Right atrium auricular region (tissue), 2 donors: ENCODE measurements around the gene METTL6. TPM values are rescaled to one million over a fixed set of nuclear protein-coding genes. Genes with fewer than 3 reads are reported as not detected.
"Not testable (repeated sequence)": the region's sequence is repeated elsewhere in the genome, so short reads cannot be mapped to it uniquely, and the experiment has no call there.

Experiments
- DNase-seq: peaks from one replicate; pipeline ENCODE4 v3.0.0-alpha.2; 2019; ENCODE audit warnings: low spot score
- H3K27ac ChIP-seq, 2 donors: fragments of 200-600 bp; sonication (generic); 1 replicate in 1 of 2; 2 replicates in 1 of 2; pipeline ENCODE4 v1.5.1; 2016 to 2019
- H3K27me3 ChIP-seq, 2 donors: fragments of 200-600 bp; sonication (generic); one replicate each; pipeline versions ENCODE4 v1.5.1 to v1.6.0; 2017 to 2019
- H3K36me3 ChIP-seq: fragments of 200-600 bp; sonication (generic); one replicate; pipeline ENCODE4 v1.5.1; 2016
- H3K4me1 ChIP-seq, 2 donors: fragments of 200-600 bp; sonication (generic); one replicate each; pipeline versions ENCODE4 v1.5.1 to v1.6.0; 2017 to 2019
- H3K4me3 ChIP-seq, 2 donors: fragments of 200-600 bp; sonication (generic); 1 replicate in 1 of 2; 2 replicates in 1 of 2; pipeline ENCODE4 v1.5.1; 2017 to 2019; ENCODE audit warnings: mild to moderate bottlenecking in 1 of 2, moderate library complexity in 1 of 2
- H3K9me3 ChIP-seq, 2 donors: fragments of 200-600 bp; sonication (generic); one replicate each; pipeline ENCODE4 v1.5.1; 2019
- total RNA-seq, 2 donors: library from RNA; depleted of rRNA; stranded (reverse); fragments of >200 nt; gene quantifications; one replicate each; pipeline ENCODE4 v1.1.0, GENCODE V29; 2016
- TF ChIP-seq, protein P1 (sequence below), 2 donors: fragments of 200-600 bp; sonication (generic); IDR thresholded peaks; one replicate each; pipeline ENCODE4 v1.5.1; 2019; ENCODE audit warnings: antibody characterized with exemption in 2 of 2

The METTL6 gene
- total RNA-seq, 2 donors from 2014 or later, result 6.3 to 7.8 TPM

DNA sequence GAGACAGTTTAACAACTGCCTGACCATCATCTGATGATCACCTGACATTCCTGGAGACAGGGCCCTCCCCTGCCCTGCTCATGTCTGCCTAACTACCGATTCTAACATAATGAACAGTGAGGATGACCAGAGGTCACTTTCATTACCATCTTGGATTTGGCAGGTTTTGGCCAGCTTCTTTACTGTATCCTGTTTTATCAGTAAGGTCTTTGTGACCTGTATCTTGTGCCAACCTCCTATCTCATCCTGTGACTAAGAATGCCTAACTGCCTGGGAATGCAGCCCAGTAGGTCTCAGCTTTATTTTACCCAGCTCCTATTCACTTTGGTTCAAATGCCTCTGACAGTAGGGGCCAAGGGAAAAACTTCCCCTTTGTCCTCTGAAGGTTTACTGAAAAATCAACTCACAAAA is 40.2 kb downstream of the METTL6 start:
- no peak for DNase-seq
- TF ChIP-seq, protein P1, sequence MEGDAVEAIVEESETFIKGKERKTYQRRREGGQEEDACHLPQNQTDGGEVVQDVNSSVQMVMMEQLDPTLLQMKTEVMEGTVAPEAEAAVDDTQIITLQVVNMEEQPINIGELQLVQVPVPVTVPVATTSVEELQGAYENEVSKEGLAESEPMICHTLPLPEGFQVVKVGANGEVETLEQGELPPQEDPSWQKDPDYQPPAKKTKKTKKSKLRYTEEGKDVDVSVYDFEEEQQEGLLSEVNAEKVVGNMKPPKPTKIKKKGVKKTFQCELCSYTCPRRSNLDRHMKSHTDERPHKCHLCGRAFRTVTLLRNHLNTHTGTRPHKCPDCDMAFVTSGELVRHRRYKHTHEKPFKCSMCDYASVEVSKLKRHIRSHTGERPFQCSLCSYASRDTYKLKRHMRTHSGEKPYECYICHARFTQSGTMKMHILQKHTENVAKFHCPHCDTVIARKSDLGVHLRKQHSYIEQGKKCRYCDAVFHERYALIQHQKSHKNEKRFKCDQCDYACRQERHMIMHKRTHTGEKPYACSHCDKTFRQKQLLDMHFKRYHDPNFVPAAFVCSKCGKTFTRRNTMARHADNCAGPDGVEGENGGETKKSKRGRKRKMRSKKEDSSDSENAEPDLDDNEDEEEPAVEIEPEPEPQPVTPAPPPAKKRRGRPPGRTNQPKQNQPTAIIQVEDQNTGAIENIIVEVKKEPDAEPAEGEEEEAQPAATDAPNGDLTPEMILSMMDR (IDR thresholded peaks at IDR 0.05), result no peak
- peak overlapping the region in 1 of 2 donors; percentile 63 for H3K27ac ChIP-seq

DNA sequence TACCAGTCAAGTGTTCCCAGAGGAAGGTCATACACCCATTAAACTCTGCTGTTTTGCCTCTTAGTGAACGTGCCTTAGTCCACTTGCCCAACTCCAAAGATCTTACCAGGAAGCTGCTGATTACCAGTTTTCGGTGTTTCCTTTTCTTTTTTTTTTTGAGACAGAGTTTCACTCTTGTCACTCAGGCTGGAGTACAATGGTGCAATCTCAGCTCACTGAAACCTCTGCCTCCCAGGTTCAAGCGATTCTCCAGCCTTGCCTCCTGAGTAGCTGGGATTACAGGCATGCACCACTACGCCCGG is 40.7 kb downstream of the METTL6 start:
- H3K9me3 ChIP-seq, result peaks cover 0 to 10% of the 10 kb centered on the region in 2 donors
- H3K4me1 ChIP-seq, DNase-seq, H3K27me3 ChIP-seq, H3K27ac ChIP-seq, H3K36me3 ChIP-seq, H3K4me3 ChIP-seq: not testable (repeated sequence)

More for the DNA sequence above, 40.2 kb downstream of the METTL6 start:
- peaks cover 0 to 5% of the 10 kb centered on the region in 2 donors for H3K4me1 ChIP-seq
- no peak overlapping the region for H3K4me3 ChIP-seq
- H3K27me3 ChIP-seq, result no peaks in the 10 kb centered on the region
- peaks cover 0 to 10% of the 10 kb centered on the region in 2 donors for H3K9me3 ChIP-seq
- H3K36me3 ChIP-seq, result no peaks in the 10 kb centered on the region

DNA sequence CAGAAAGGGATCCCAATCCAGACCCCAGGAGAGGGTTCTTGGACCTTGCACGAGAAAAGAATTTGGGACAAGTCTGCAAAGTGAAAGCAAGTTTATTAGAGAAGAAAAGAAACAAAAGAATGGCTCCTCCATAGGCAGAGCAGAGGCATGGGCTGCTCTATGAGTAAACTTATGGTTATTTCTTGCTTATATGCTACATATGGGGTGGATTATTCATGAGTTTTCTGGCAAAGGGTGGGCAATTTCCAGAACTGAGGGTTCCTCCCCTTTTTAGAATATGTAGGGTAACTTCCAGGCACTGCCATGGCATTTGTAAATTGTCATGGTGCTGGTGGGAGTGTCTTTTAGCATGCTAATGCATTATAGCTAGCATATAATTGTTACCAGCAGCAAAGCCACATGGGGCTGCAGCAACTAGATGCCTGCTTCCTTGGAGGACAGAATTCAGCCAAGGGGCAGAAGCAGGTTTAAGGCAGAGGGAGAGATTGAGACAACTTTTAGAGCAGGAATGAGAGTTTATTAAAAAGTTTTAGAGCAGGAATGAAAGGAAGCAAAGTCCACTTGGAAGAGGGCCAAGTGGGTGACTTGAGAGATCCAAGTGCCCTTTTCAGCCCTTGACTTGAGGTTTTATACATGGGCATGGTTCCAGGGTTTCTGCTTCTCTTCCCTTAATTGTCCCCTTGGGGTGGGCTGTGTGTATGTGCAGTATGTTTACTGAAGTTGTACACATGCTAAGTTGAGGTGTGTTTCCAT is 41.3 kb downstream of the METTL6 start:
- H3K4me1 ChIP-seq, result peaks cover 0 to 8% of the 10 kb centered on the region in 2 donors
- H3K4me3 ChIP-seq, result no peak overlapping the region
- H3K36me3 ChIP-seq, result no peaks in the 10 kb centered on the region
- DNase-seq, result no peak
- TF ChIP-seq, protein P1 (IDR thresholded peaks at IDR 0.05), result no peak
- H3K9me3 ChIP-seq, result peaks cover 0 to 10% of the 10 kb centered on the region in 2 donors
- no peak overlapping the region for H3K27ac ChIP-seq
- no peaks in the 10 kb centered on the region for H3K27me3 ChIP-seq

DNA sequence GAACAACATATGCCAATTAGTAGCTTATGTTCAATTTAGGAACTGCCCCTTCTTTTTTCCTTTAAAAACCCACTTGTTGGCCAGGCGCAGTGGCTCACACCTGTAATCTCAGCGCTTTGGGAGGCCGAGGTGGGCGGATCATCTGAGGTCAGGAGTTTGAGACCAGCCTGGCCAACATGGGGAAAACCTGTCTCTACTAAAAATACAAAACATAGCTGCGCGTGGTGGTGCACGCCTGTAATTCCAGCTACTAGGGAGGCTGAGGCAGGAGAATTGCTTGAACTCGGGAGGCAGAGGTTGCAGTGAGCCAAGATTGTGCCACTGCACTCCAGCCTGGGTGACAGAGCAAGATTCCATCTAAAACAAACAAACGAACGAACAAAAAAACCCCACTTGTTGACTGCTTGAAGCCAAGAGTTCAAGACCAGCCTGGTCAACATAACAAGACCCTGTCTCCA is 42.1 kb downstream of the METTL6 start:
- H3K4me1 ChIP-seq, H3K27ac ChIP-seq, H3K27me3 ChIP-seq, H3K36me3 ChIP-seq, DNase-seq, H3K4me3 ChIP-seq: not testable (repeated sequence)
- peaks cover 0 to 10% of the 10 kb centered on the region in 2 donors for H3K9me3 ChIP-seq

DNA sequence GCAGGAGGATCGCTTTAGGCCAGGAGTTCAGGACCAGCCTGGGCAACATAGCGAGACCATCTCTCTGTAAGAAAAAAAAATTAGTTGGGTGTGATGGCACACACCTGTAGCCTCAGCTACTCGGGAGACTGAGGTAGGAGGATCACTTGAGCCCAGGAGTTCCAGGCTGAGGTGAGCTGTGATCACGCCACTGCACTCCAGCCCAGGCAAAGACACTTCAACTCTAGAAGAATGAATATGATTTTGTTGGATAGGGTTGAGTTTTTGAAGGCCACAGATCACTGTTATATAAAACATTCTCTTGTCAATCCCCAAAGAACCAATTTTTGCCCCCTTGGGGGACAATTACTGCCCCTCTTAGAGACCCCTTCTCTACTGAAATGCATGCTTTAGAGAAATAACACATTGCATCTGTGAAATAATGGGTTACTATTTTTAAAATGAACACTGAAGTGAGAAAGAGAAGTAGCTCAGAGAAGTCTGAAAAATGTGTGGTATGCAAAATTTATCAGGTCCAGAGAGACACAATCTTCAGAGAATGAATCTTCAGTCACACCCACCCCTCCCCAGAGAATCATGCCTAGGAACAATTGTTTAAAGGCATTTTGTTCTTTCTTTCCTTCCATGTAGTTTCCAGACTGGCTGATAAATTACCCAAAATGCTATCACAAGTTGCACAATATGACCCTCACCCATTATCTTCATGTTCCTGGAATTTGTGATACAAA is 42.7 kb downstream of the METTL6 start:
- Histone ChIP-seq H3K4me3 (no peak overlapping the region), H3K9me3 (peaks cover 0 to 10% of the 10 kb centered on the region in 2 donors), H3K36me3 (no peaks in the 10 kb centered on the region), H3K27ac (no peak overlapping the region), H3K27me3 (no peaks in the 10 kb centered on the region), H3K4me1 (peaks cover 0 to 8% of the 10 kb centered on the region in 2 donors)
- no peak for DNase-seq
- TF ChIP-seq, protein P1 (IDR thresholded peaks at IDR 0.05), result no peak

DNA sequence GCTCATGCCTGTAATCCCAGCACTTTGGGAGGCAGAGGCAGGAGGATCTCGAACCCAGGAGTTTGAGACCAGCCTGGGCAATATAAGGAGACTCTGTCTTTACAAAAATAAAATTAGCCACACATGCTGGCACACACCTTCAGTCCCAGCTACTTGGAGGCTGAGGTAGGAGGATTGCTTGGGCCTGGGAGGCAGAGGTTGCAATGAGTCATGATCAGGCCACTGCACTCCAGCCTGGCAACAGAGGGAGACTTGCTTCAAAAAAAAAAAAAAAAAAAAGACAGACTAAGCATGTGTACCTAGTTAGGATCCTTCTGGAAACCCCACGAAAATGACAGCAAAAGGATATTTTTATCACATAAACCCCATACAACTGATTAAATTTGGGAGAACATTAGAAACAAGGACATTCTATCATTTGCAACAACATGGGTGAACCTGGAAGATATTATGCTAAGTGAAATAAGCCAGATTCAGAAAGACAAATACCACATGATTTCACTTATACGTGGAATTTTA is 44.9 kb downstream of the METTL6 start:
- H3K9me3 ChIP-seq, result peaks cover 0 to 10% of the 10 kb centered on the region in 2 donors
- no peak for DNase-seq
- peaks cover 0 to 11% of the 10 kb centered on the region in 2 donors for H3K4me1 ChIP-seq
- H3K27me3 ChIP-seq, result no peaks in the 10 kb centered on the region
- TF ChIP-seq, protein P1 (IDR thresholded peaks at IDR 0.05), result no peak
- H3K4me3 ChIP-seq, result no peak overlapping the region
- H3K36me3 ChIP-seq, result no peaks in the 10 kb centered on the region
- no peak overlapping the region for H3K27ac ChIP-seq
